ENCODE data around the gene ABCA2. TPM values are rescaled to one million over a fixed set of nuclear protein-coding genes. Genes with fewer than 3 reads are reported as not detected.

ABCA2 gene
- total RNA-seq, 3 donors from 2014 or later = 17.0 to 30.6 (median 18.9) TPM

- no peak overlapping the region for H3K27ac ChIP-seq
- no peak for DNase-seq (ENCODE audit: low spot score in 2 of 2)
- H3K36me3 ChIP-seq = no peaks in the 10 kb centered on the region
- H3K27me3 ChIP-seq = no peaks in the 10 kb centered on the region
- H3K9me3 ChIP-seq = no peaks in the 10 kb centered on the region
- TF ChIP-seq POLR2AphosphoS5 (IDR thresholded peaks at IDR 0.05) = no peak
- TF ChIP-seq CTCF (IDR thresholded peaks at IDR 0.05) = no peak
- TF ChIP-seq POLR2A (IDR thresholded peaks at IDR 0.05) = no peak
- intact Hi-C loops (cut with DNase I; ENCODE audit: low total_unique reads) = no loop called here
- H3K4me1 ChIP-seq = no peaks in the 10 kb centered on the region
- H3K4me3 ChIP-seq = no peak overlapping the region
Measured at GRCh38 chr9:137019891-137020683, 8.0 kb downstream of the ABCA2 start.

DNA sequence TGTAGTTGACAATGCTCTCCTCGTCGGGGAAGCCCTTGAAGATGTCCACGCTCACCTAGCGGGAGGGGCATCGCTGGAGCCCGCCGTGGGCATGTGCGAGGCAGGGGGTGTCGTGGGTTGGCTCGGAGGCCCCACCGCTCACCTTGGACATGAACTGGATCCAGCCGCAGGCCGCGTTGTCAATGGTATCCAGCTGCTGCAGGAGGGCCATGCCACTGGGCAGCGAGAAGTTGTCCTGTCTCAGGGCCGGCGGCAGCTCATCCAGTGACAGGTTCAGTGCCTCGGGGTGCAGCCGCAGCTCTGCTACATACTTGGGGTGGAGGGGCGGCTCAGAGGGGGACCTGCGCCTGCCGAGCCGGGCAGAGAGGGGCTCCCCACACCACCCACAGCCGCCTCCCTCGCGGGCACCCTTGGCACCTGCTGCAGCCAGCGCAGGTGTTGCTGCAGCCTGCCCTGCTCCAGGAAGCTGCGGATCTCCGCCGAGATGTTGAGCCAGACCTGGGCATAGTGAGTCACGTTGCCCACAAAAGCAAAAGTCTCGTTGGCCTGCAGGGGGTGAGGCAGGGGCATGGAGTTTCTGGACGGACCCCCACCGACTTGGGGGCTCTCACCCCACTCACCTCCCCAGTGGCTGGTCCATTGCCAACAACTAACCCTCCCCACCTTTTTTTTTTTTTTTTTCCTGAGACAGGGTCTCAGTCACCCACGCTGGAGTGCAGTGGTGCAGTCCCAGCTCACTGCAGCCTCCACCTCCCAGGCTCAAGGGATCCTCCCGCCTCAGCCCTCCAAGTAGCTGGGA is 9.1 kb downstream of the ABCA2 start:
- intact Hi-C loops (cut with DNase I; ENCODE audit: low total_unique reads) = no loop called here
- Histone ChIP-seq H3K27me3 (no peaks in the 10 kb centered on the region), H3K4me3 (no peak overlapping the region), H3K36me3 (no peaks in the 10 kb centered on the region), H3K4me1 (no peaks in the 10 kb centered on the region), H3K27ac (no peak overlapping the region), H3K9me3 (no peaks in the 10 kb centered on the region)
- DNase-seq (ENCODE audit: low spot score in 2 of 2) = no peak
- TF ChIP-seq CTCF (IDR thresholded peaks at IDR 0.05) (no peak), POLR2AphosphoS5 (IDR thresholded peaks at IDR 0.05) (no peak), POLR2A (IDR thresholded peaks at IDR 0.05) (no peak)

DNA sequence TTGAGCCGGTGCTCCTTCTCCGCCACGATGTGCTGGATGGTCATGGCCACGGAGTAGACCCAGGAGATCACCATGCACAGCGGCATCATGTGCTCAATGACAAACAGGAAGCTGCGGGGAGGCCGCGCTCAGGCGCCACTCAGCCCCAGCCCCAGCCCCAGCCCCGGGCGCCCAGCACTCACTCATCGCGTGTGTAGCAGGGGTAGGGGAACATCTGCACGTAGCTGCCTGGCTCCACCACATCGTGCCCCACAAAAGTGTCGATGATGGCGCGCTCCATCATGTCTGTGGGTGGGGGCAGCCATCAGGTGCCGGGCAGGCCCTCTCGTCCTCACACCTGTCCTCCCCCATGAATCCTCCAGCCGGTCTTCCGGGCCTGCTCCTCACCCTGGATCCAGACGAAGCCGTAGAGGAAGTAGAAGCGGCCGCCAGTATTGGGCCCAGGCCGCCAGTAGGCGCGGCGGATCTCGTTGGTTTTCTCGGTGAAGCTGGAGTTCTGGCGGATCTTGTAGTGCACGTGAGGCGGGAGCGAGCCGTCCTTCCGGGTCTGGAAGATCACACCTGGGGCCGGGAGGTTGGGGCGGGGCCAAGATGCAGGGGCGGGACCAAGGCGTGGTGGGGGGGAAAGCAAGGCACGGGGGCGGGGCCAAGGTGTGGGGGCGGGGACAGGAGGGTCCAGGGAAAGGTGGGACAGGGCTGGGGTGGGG is 10.1 kb downstream of the ABCA2 start:
- Histone ChIP-seq H3K4me3 (no peak overlapping the region), H3K9me3 (no peaks in the 10 kb centered on the region), H3K27me3 (no peaks in the 10 kb centered on the region), H3K27ac (no peak overlapping the region), H3K4me1 (no peaks in the 10 kb centered on the region), H3K36me3 (no peaks in the 10 kb centered on the region)
- no peak for DNase-seq (ENCODE audit: low spot score in 2 of 2)
- intact Hi-C loops (cut with DNase I; ENCODE audit: low total_unique reads) = no loop called here
- TF ChIP-seq CTCF (IDR thresholded peaks at IDR 0.05) (no peak), POLR2A (IDR thresholded peaks at IDR 0.05) (no peak), POLR2AphosphoS5 (IDR thresholded peaks at IDR 0.05) (no peak)

- Histone ChIP-seq H3K27ac (no peak overlapping the region), H3K27me3 (no peaks in the 10 kb centered on the region), H3K4me1 (no peaks in the 10 kb centered on the region), H3K4me3 (no peak overlapping the region), H3K9me3 (no peaks in the 10 kb centered on the region), H3K36me3 (no peaks in the 10 kb centered on the region)
- no peak for DNase-seq (ENCODE audit: low spot score in 2 of 2)
- TF ChIP-seq POLR2A (IDR thresholded peaks at IDR 0.05) = no peak
- no peak for TF ChIP-seq CTCF (IDR thresholded peaks at IDR 0.05)
- TF ChIP-seq POLR2AphosphoS5 (IDR thresholded peaks at IDR 0.05) = no peak
- intact Hi-C loops (cut with DNase I; ENCODE audit: low total_unique reads) = no loop called here
Measured at GRCh38 chr9:137017071-137017470, 11.0 kb downstream of the ABCA2 start.

All from breast epithelium (tissue), 4 donors.